ENCODE measurements around the gene FTL.
A peak's percentile ranks its signal among the peaks of the same experiment; 100 is the strongest.

The FTL gene

GRCh38 chr19:48969276-48970138 lies 4.4 kb downstream of the FTL start:
- DNase-seq (ENCODE audit: low read depth), result no peak
- TF ChIP-seq, protein P1, sequence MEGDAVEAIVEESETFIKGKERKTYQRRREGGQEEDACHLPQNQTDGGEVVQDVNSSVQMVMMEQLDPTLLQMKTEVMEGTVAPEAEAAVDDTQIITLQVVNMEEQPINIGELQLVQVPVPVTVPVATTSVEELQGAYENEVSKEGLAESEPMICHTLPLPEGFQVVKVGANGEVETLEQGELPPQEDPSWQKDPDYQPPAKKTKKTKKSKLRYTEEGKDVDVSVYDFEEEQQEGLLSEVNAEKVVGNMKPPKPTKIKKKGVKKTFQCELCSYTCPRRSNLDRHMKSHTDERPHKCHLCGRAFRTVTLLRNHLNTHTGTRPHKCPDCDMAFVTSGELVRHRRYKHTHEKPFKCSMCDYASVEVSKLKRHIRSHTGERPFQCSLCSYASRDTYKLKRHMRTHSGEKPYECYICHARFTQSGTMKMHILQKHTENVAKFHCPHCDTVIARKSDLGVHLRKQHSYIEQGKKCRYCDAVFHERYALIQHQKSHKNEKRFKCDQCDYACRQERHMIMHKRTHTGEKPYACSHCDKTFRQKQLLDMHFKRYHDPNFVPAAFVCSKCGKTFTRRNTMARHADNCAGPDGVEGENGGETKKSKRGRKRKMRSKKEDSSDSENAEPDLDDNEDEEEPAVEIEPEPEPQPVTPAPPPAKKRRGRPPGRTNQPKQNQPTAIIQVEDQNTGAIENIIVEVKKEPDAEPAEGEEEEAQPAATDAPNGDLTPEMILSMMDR (IDR thresholded peaks at IDR 0.05; ENCODE audit: low read depth, low read length, missing control alignments), result no peak
- no peak overlapping the region for H3K4me3 ChIP-seq (ENCODE audit: low read depth, low read length)
- in situ Hi-C loops (cut with HindIII; ENCODE audit: low sequenced_read_pairs), result no loop called here

- no peak for DNase-seq (ENCODE audit: low read depth)
Observed at GRCh38 chr19:48970139-48970766, 5.1 kb downstream of the FTL start.

GRCh38 chr19:48970923-48971395 lies 5.8 kb downstream of the FTL start:
- TF ChIP-seq, protein P1 (IDR thresholded peaks at IDR 0.05; ENCODE audit: low read depth, low read length, missing control alignments), result peak; percentile 94
- no peak overlapping the region for H3K4me3 ChIP-seq (ENCODE audit: low read depth, low read length)
- in situ Hi-C loops (cut with HindIII; ENCODE audit: low sequenced_read_pairs), result no loop called here
- peak; percentile 59 for DNase-seq (ENCODE audit: low read depth)

More at GRCh38 chr19:48970139-48970766, 5.1 kb downstream of the FTL start:
- in situ Hi-C loops (cut with HindIII; ENCODE audit: low sequenced_read_pairs), result no loop called here
- H3K4me3 ChIP-seq (ENCODE audit: low read depth, low read length), result no peak overlapping the region
- TF ChIP-seq, protein P1 (IDR thresholded peaks at IDR 0.05; ENCODE audit: low read depth, low read length, missing control alignments), result no peak

DNA sequence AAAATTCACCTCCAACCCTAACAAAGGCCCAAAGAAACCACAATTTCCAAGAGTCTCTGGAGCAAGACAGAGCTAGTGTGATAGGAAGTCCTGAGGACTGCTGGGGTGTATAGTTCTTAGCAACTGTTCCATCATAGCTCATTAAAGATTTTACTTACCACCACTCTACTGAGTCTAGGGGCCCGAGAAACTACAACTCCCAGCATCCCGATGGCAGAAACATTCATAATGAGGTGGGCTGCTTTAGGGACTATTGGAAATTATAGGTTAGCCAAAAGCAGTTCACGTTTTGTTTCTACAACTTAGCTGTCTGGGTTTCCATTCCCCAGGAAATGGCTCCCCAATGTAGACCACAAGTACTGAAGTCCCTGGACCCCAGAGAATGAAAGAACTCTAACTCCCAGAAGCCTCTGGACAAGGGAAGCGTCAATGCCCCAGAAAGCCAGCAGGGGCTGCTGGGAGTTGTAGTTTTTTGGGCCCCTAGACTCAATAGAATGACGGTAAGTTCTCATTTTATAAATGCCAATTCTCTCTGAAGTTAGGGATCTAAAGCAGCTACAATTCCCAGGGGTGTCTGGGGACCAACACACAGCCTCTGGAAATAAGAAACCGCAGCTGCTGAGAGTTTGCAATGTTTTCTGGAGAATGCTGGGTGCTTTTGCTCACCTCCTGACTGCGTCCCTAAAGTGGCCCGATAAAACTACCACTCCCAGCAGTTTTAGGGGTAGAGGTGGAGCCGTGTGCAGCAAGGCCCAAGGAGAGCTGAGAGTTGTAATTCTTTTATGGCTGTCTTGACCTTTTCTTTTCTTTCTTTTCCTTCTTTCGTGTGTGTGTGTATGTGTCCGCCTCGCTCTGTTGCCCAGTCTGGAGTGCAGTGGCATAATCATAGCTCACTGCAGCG lies 11.1 kb downstream of the FTL start:
- no peak for DNase-seq (ENCODE audit: low read depth)
- TF ChIP-seq, protein P1 (IDR thresholded peaks at IDR 0.05; ENCODE audit: low read depth, low read length, missing control alignments), result peak; percentile 20
- in situ Hi-C loops (cut with HindIII; ENCODE audit: low sequenced_read_pairs), result no loop called here
- no peak overlapping the region for H3K4me3 ChIP-seq (ENCODE audit: low read depth, low read length)

GRCh38 chr19:48977061-48977460 lies 12.0 kb downstream of the FTL start:
- in situ Hi-C loops (cut with HindIII; ENCODE audit: low sequenced_read_pairs), result no loop called here
- H3K4me3 ChIP-seq (ENCODE audit: low read depth, low read length), result no peak overlapping the region
- TF ChIP-seq, protein P1 (IDR thresholded peaks at IDR 0.05; ENCODE audit: low read depth, low read length, missing control alignments), result no peak
- DNase-seq (ENCODE audit: low read depth), result no peak

GRCh38 chr19:48982280-48982679 lies 17.2 kb downstream of the FTL start:
- DNase-seq (ENCODE audit: low read depth), result no peak
- in situ Hi-C loops (cut with HindIII; ENCODE audit: low sequenced_read_pairs), result no loop called here
- TF ChIP-seq, protein P1 (IDR thresholded peaks at IDR 0.05; ENCODE audit: low read depth, low read length, missing control alignments), result no peak
- H3K4me3 ChIP-seq (ENCODE audit: low read depth, low read length), result no peak overlapping the region

All from astrocyte of the cerebellum (primary cell).